ENCODE results near the gene ACR. TPM values are rescaled to one million over a fixed set of nuclear protein-coding genes. Genes with fewer than 3 reads are reported as not detected.

The ACR gene
- total and polyA plus RNA-seq, 2 of the 8 experiments (the other 6 are each of a cell fraction or from before 2014, with no cell fraction given) = 0.56 TPM; not detected in 1

DNA sequence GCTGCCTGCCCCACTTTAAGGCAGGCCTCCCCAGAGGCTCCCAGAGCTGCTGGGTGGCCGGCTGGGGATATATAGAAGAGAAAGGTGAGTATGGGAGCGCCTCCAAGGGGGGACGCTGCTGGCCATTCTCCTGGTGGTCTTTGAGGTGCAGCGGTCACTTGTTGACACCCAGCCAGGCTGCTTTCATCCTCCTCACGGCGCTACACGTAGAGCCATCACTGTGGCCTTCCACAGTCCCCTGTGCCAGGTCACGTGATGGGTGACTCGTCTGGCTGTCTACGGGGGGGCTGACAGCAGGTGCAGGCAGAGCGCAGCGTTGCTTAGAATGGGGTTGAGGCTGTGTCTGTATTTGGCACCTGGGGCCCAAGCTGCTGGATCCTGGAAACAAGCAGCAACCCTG is 1.9 kb downstream of the ACR start:
- Histone ChIP-seq H2AK5ac (ENCODE audit: low read depth, low read length) (no peak overlapping the region), H3K4me1 (replicated peaks in 1 of 4; ENCODE audit: control insufficient read depth in 3 of 4, insufficient read depth in 4 of 4, low read length in 3 of 4) (no peaks in the 10 kb centered on the region), H3K56ac (replicated peaks; ENCODE audit: insufficient read length, low read depth, low read length) (no peak overlapping the region), H3K4me2 (ENCODE audit: insufficient read depth in 1 of 2, low read depth in 2 of 2, low read length in 2 of 2) (no peak overlapping the region), H4K91ac (replicated peaks; ENCODE audit: insufficient read length, low read length) (no peak overlapping the region), H3K27me3 (replicated peaks in 1 of 4; ENCODE audit: control insufficient read depth in 3 of 4, extremely low read depth in 1 of 4, insufficient read depth in 3 of 4, low read length in 3 of 4) (peaks cover 0 to 48% (median 36%) of the 10 kb centered on the region in 4 experiments; a peak in 6 of 7 replicates), H2BK20ac (ENCODE audit: low read length) (no peak overlapping the region), H4K5ac (ENCODE audit: insufficient read length, low read depth, low read length) (no peak overlapping the region), H3K23ac (ENCODE audit: insufficient read length) (no peak overlapping the region), H3K79me2 (ENCODE audit: control insufficient read depth in 1 of 2, insufficient read depth in 2 of 2, low read length in 2 of 2) (no peaks in the 10 kb centered on the region), H3K27ac (ENCODE audit: low read depth, low read length) (no peak overlapping the region), H2AFZ (ENCODE audit: low read length) (no peak overlapping the region), H3K18ac (ENCODE audit: extremely low read depth, low read length) (no peak overlapping the region), H3K79me1 (ENCODE audit: low read depth, low read length) (no peaks in the 10 kb centered on the region), H3K9me3 (ENCODE audit: insufficient read depth in 2 of 2, low read depth in 1 of 2, low read length in 1 of 2) (no peaks in the 10 kb centered on the region), H3K4ac (replicated peaks; ENCODE audit: insufficient read length, low read depth, low read length) (no peak overlapping the region), H2BK15ac (ENCODE audit: low read length) (no peak overlapping the region), H2BK12ac (ENCODE audit: low read depth, low read length) (no peak overlapping the region), H2BK120ac (replicated peaks; ENCODE audit: low read depth, low read length) (no peak overlapping the region), H3K36me3 (ENCODE audit: control insufficient read depth in 2 of 4, insufficient read depth in 4 of 4, low read length in 3 of 4) (no peaks in the 10 kb centered on the region), H3K4me3 (ENCODE audit: extremely low read depth in 1 of 4, insufficient read depth in 2 of 4, low read depth in 3 of 4, low read length in 4 of 4) (no peak overlapping the region), H3K9ac (replicated peaks in 1 of 4; ENCODE audit: extremely low read depth in 1 of 4, low read depth in 3 of 4, low read length in 3 of 4) (no peak overlapping the region), H3K14ac (ENCODE audit: insufficient read length) (no peak overlapping the region), H3K23me2 (ENCODE audit: low read depth, low read length) (no peaks in the 10 kb centered on the region), H4K20me1 (replicated peaks in 1 of 2; ENCODE audit: control insufficient read depth in 1 of 2, insufficient read depth in 2 of 2, low read length in 2 of 2) (no peaks in the 10 kb centered on the region), H4K8ac (ENCODE audit: extremely low read depth, insufficient read depth, low read length) (no peak overlapping the region), H2BK5ac (ENCODE audit: low read depth, low read length) (no peak overlapping the region)
- DNase-seq (ENCODE audit: low read depth in 1 of 2, low spot score in 2 of 2) (no peak), FAIRE-seq (no peak)
- 85% methylated on average over 12 of the region's 12 CpGs; no CpG with 5 or more reads in 1 of the 2 experiments for WGBS, 2 experiments (ENCODE audit: extremely low coverage in 1 of 2, insufficient coverage in 1 of 2, insufficient read length in 1 of 2, insufficient replicate concordance in 2 of 2, low coverage in 1 of 2, low lambda C conversion rate in 2 of 2, missing lambda C conversion rate in 1 of 2)
- POLR2A ChIA-PET (ENCODE audit: partially characterized antibody) = no interaction called here
- CTCF ChIA-PET (ENCODE audit: partially characterized antibody) = interaction anchor here (1.4 to 1.7 kb wide), 2 partner anchors 15 to 35 kb away, joined by 3 to 4 read pairs; no protein-coding TSS in a partner anchor
- TF ChIP-seq SRF (IDR thresholded peaks at IDR 0.05; ENCODE audit: low read depth, low read length) (no peak), JUND (IDR thresholded peaks at IDR 0.05; ENCODE audit: low read length) (no peak), SIRT6 (IDR thresholded peaks at IDR 0.05; ENCODE audit: low read length) (no peak), EP300 (IDR thresholded peaks at IDR 0.05; ENCODE audit: borderline replicate concordance in 1 of 2, low read depth in 2 of 2, low read length in 2 of 2) (no peak), CHD2 (IDR thresholded peaks at IDR 0.05; ENCODE audit: low read length) (no peak), GTF2F1 (IDR thresholded peaks at IDR 0.05; ENCODE audit: borderline replicate concordance, low read depth, low read length) (no peak), SAP30 (IDR thresholded peaks at IDR 0.05; ENCODE audit: insufficient read depth, insufficient replicate concordance, low read length) (no peak), CEBPB (IDR thresholded peaks at IDR 0.05; ENCODE audit: low read depth, low read length) (no peak), RAD21 (IDR thresholded peaks at IDR 0.05 in 1 of 2, conservative IDR thresholded peaks at IDR 0.05 in 1 of 2; ENCODE audit: low read depth in 2 of 2, low read length in 2 of 2) (no peak), TEAD4 (IDR thresholded peaks at IDR 0.05; ENCODE audit: low read depth, low read length) (no peak), HDAC6 (IDR thresholded peaks at IDR 0.05; ENCODE audit: low read depth, low read length) (no peak)
- TF ChIP-seq, protein P1, sequence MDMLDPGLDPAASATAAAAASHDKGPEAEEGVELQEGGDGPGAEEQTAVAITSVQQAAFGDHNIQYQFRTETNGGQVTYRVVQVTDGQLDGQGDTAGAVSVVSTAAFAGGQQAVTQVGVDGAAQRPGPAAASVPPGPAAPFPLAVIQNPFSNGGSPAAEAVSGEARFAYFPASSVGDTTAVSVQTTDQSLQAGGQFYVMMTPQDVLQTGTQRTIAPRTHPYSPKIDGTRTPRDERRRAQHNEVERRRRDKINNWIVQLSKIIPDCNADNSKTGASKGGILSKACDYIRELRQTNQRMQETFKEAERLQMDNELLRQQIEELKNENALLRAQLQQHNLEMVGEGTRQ (IDR thresholded peaks at IDR 0.05; ENCODE audit: low read length) = no peak
- TF ChIP-seq, protein P2, sequence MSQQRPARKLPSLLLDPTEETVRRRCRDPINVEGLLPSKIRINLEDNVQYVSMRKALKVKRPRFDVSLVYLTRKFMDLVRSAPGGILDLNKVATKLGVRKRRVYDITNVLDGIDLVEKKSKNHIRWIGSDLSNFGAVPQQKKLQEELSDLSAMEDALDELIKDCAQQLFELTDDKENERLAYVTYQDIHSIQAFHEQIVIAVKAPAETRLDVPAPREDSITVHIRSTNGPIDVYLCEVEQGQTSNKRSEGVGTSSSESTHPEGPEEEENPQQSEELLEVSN (IDR thresholded peaks at IDR 0.05) = no peak

All from H1 (cell line).